ENCODE measurements around the gene JOSD2. TPM values are rescaled to one million over a fixed set of nuclear protein-coding genes. Genes with fewer than 3 reads are reported as not detected.

Gene JOSD2
- total RNA-seq, 2 experiments from 2014 or later = 29.5 to 36.2 TPM

DNA sequence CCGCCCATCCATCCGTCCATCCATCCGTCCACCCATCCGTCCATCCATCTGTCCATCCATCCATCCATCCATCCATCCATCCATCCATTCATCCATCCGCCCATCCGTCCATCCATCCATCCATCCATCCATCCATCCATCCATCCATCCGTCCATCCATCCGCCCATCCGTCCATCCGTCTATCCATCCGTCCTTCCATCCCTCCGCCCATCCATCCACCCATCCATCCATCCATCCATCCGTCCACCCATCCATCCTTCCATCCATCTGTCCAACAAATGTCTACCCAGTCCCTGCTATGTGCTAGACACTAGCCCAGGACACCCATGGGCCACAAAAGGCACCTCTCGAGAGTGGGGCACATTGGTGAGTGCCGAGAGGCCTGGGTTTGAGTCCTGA, 41.5 kb upstream of the JOSD2 start:
- Mint-ChIP-seq H3K9me3 (no peaks in the 10 kb centered on the region), H3K36me3 (no peaks in the 10 kb centered on the region), H3K27ac (no peak overlapping the region), H3K27me3 (peaks cover 60% of the 10 kb centered on the region), H3K4me1 (ENCODE audit: low read depth) (peaks cover 8% of the 10 kb centered on the region), H3K4me3 (no peak overlapping the region)
- CTCF ChIA-PET = interaction anchor here (7.9 kb wide), 1 partner anchor 16 kb away, joined by 77 read pairs; no protein-coding TSS in a partner anchor
- DNase-seq = no peak
- POLR2A ChIA-PET = no interaction called here
- intact Hi-C loops (cut with micrococcal nuclease) = no loop called here

GRCh38 chr19:50551715-50552187, 40.8 kb upstream of the JOSD2 start:
- H3K27me3 Mint-ChIP-seq = peaks cover 58% of the 10 kb centered on the region
- H3K4me1 Mint-ChIP-seq (ENCODE audit: low read depth) = peaks cover 8% of the 10 kb centered on the region
- intact Hi-C loops (cut with micrococcal nuclease) = no loop called here
- no peak overlapping the region for H3K27ac Mint-ChIP-seq
- POLR2A ChIA-PET = no interaction called here
- CTCF ChIA-PET = no interaction called here
- H3K9me3 Mint-ChIP-seq = no peaks in the 10 kb centered on the region
- H3K36me3 Mint-ChIP-seq = no peaks in the 10 kb centered on the region
- H3K4me3 Mint-ChIP-seq = no peak overlapping the region
- no peak for DNase-seq

GRCh38 chr19:50551034-50551714, 40.2 kb upstream of the JOSD2 start:
- POLR2A ChIA-PET = no interaction called here
- H3K27ac Mint-ChIP-seq = no peak overlapping the region

GRCh38 chr19:50550594-50550966, 39.6 kb upstream of the JOSD2 start:
- no peaks in the 10 kb centered on the region for H3K9me3 Mint-ChIP-seq
- no peak overlapping the region for H3K4me3 Mint-ChIP-seq
- peaks cover 2% of the 10 kb centered on the region for H3K4me1 Mint-ChIP-seq (ENCODE audit: low read depth)
- no peak overlapping the region for H3K27ac Mint-ChIP-seq
- no peaks in the 10 kb centered on the region for H3K36me3 Mint-ChIP-seq
- CTCF ChIA-PET = no interaction called here
- H3K27me3 Mint-ChIP-seq = peaks cover 52% of the 10 kb centered on the region
- DNase-seq = no peak
- POLR2A ChIA-PET = no interaction called here
- intact Hi-C loops (cut with micrococcal nuclease) = no loop called here

More at GRCh38 chr19:50551034-50551714, 40.2 kb upstream of the JOSD2 start:
- Mint-ChIP-seq H3K36me3 (no peaks in the 10 kb centered on the region), H3K4me3 (no peak overlapping the region), H3K4me1 (ENCODE audit: low read depth) (peaks cover 5% of the 10 kb centered on the region), H3K9me3 (no peaks in the 10 kb centered on the region), H3K27me3 (peaks cover 54% of the 10 kb centered on the region)
- DNase-seq = no peak
- intact Hi-C loops (cut with micrococcal nuclease) = no loop called here
- CTCF ChIA-PET = no interaction called here

DNA sequence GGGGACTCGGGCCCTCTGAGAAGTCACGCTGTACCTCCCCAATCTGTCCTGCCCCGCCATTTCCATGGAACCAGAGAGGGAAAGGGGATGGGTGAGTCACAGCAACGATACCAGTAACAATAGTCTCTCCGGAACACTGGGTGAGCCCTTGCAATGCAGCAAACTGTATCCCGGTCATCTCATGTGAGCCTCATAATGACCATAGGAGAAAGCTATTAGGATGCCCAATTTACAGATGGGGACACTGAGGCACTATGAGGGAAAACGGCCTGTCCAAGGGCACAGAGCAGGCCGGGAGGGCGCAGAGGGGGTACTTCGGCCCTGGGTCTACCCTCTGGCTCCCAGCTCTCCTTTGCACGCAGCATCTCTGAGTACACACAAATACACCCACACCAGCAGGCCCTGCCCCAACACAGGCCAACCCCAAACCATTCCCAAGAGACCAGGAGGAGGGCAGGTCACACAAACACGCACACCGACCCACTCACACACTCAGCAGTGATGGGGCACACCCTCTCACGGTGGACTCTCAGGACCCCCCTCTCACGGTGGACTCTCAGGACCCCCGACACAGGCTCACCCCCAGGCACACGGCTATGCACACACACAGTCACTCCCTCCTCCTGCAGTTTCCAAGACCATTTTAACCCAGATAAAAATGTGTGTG, 39.1 kb upstream of the JOSD2 start:
- Mint-ChIP-seq H3K9me3 (no peaks in the 10 kb centered on the region), H3K27me3 (peaks cover 47% of the 10 kb centered on the region), H3K27ac (no peak overlapping the region), H3K4me3 (no peak overlapping the region), H3K36me3 (no peaks in the 10 kb centered on the region), H3K4me1 (ENCODE audit: low read depth) (no peaks in the 10 kb centered on the region)
- intact Hi-C loops (cut with micrococcal nuclease) = no loop called here
- ChIA-PET CTCF (no interaction called here), POLR2A (no interaction called here)
- no peak for DNase-seq

DNA sequence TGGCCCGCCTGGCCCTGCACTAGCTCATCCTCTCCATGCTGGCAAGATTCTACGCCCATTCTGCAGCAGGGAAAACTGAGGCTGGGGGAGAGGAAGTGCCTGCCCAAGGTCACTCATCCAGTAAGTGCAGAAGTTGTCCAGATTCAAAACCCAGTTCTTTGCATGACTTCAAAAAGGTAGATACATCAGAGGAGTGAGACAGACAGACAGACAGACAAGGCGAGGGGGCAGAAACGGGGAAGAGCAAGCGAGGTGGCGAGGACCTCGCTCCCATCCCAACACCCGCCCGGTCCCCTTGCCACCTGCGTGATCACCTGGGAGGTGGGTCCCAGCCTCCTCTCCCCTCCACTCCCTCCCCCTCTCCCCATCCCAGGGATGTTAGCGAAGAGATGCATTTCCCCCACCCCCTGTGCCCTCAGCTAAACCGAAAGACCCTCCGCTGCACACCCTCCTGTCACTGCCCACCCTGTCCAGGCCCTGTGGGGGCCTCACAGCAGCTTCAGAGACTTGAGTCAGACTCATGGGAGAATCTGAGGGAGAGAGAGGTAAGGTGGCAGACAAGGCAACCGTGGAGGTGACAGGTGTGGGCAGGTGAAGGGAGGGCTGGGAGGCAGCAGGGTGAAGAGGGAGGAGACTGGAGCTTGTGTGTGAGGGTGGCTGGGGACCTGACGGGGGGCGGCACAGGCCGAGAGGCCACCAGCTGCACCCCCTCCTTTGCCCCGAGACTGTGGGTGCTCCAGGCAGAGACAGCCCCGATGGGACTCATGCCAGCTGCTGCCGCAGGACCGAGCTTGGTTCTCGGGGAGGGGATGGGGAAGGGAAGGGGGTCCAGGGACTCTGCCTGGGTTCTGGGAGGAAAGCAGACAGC, 38.3 kb upstream of the JOSD2 start:
- intact Hi-C loops (cut with micrococcal nuclease) = no loop called here
- POLR2A ChIA-PET = no interaction called here
- Mint-ChIP-seq H3K4me1 (ENCODE audit: low read depth) (no peaks in the 10 kb centered on the region), H3K9me3 (no peaks in the 10 kb centered on the region), H3K4me3 (no peak overlapping the region), H3K27ac (no peak overlapping the region), H3K36me3 (no peaks in the 10 kb centered on the region), H3K27me3 (peaks cover 40% of the 10 kb centered on the region)
- CTCF ChIA-PET = no interaction called here
- DNase-seq = no peak

DNA sequence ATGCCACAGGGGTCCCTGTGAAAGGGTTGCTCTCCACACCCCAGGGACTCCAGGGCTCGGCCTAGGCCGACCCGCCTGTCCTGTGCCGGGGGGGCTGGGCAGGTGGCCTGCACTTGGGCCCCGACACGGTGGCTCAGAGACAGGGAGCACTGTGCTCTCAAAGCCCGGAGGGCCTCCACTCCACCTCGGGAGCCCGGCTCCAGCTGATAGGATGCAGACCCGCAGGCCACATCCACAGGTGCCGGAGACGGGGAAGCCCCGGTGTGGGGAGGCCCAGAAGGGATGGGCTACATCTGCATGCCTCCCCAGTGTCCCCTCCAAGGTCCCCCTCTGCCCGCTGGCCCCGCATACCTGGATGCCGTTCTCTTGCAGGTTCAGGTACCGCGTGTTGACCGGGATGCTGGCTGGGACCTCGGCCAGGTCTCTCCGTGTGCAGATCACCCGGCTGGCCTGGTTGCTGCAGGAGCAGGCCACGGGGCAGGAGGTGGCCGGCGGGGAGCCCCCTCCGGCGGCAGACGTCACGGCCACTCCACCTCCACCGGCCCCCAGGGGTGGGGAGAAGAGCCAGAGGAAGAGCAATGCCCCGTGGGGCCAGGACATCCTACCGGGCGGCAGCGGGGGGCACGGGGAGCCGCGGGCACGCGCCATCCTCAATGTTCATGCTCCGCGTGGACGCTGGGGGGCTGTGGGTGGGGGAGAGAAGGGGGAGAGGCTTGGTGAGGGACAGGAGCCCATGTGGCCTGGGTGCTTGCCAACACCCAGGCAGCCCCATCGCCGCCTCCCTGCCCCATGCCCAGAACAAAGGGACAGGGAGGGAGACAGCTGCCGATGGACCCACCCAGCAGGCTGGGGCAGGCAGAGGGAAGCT, 37.4 kb upstream of the JOSD2 start:
- H3K4me3 Mint-ChIP-seq = no peak overlapping the region
- no peaks in the 10 kb centered on the region for H3K4me1 Mint-ChIP-seq (ENCODE audit: low read depth)
- H3K9me3 Mint-ChIP-seq = no peaks in the 10 kb centered on the region
- no peak for DNase-seq
- POLR2A ChIA-PET = no interaction called here
- CTCF ChIA-PET = interaction anchor here (1.2 kb wide), 1 partner anchor 11 kb away, joined by 5 read pairs; no protein-coding TSS in a partner anchor
- no peaks in the 10 kb centered on the region for H3K36me3 Mint-ChIP-seq
- H3K27ac Mint-ChIP-seq = no peak overlapping the region
- intact Hi-C loops (cut with micrococcal nuclease) = no loop called here
- peaks cover 33% of the 10 kb centered on the region for H3K27me3 Mint-ChIP-seq

- peaks cover 25% of the 10 kb centered on the region for H3K27me3 Mint-ChIP-seq
- CTCF ChIA-PET = interaction anchor here (1.2 kb wide), 1 partner anchor 11 kb away, joined by 5 read pairs; no protein-coding TSS in a partner anchor
- H3K36me3 Mint-ChIP-seq = no peaks in the 10 kb centered on the region
Observed at GRCh38 chr19:50547385-50548190, 36.6 kb upstream of the JOSD2 start.

DNA sequence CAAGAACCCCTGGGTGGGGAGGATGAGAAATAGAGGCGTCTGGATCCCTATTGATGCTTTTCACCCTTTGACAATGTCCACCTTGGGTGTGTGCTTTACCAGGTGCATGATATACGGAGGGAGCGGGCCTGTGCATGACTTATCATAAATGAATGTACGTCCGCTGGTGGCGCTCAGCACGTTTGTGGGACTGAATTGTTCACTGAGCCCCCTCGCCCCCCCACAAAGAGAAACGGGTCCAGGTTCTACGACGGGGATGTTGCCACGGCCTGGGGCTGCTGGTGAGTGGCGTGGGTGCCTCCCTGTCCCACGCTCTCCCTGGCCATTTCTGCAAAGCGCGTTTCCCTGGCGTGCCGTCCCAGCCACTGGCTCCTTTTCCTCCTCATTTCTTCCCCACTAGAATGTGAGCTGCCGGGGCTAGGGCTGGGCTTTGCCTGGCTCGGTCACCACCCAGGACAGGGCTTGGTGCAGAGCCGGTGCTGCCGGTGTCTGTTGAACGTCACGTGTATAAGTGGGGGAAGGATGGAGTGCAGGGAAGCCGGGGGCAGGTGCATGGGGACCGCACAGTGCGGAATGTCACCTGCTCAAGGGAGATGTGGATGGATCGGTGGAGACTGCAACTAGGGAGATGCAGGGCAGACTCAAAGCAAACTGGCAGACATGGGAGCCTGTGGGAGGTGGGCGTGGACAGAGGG, 35.7 kb upstream of the JOSD2 start:
- DNase-seq = no peak
- CTCF ChIA-PET = no interaction called here
- H3K9me3 Mint-ChIP-seq = no peaks in the 10 kb centered on the region
- H3K27ac Mint-ChIP-seq = no peak overlapping the region
- H3K4me1 Mint-ChIP-seq (ENCODE audit: low read depth) = no peaks in the 10 kb centered on the region
- POLR2A ChIA-PET = no interaction called here
- no peak overlapping the region for H3K4me3 Mint-ChIP-seq
- intact Hi-C loops (cut with micrococcal nuclease) = no loop called here
- no peaks in the 10 kb centered on the region for H3K36me3 Mint-ChIP-seq
- H3K27me3 Mint-ChIP-seq = peaks cover 19% of the 10 kb centered on the region

More at GRCh38 chr19:50547385-50548190, 36.6 kb upstream of the JOSD2 start:
- POLR2A ChIA-PET = no interaction called here
- intact Hi-C loops (cut with micrococcal nuclease) = no loop called here
- Mint-ChIP-seq H3K4me3 (no peak overlapping the region), H3K27ac (no peak overlapping the region), H3K4me1 (ENCODE audit: low read depth) (no peaks in the 10 kb centered on the region), H3K9me3 (no peaks in the 10 kb centered on the region)
- DNase-seq = no peak

DNA sequence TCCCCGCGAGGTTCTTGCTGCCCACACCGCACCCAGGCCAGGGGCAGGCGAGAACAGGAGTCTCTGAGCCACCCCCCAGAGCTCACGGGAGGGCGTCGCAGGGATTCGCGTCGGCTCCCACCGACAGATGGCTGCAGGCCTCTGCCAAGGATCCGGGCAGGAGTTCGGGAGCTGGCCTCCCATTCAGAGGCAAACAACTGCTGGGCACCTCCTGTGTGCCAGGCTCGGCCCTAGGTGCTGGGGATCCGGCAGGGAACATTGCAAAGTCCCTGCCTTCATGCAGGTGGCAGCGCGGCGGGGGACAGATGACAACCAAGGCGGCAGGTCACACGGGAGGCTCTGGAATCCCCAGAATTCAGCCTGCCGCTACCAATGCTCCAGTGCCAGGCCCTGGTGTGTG, 32.0 kb upstream of the JOSD2 start:
- no peaks in the 10 kb centered on the region for H3K9me3 Mint-ChIP-seq
- no peaks in the 10 kb centered on the region for H3K36me3 Mint-ChIP-seq
- H3K27ac Mint-ChIP-seq = no peak overlapping the region
- intact Hi-C loops (cut with micrococcal nuclease) = no loop called here
- no peak for DNase-seq
- ChIA-PET CTCF (no interaction called here), POLR2A (no interaction called here)
- peaks cover 7% of the 10 kb centered on the region for H3K27me3 Mint-ChIP-seq
- no peak overlapping the region for H3K4me3 Mint-ChIP-seq
- no peaks in the 10 kb centered on the region for H3K4me1 Mint-ChIP-seq (ENCODE audit: low read depth)
